Mucosa of stomach (tissue), 1 donor: ENCODE data around the gene ERC2.

Experiments used
- H3K27me3 ChIP-seq: one replicate; pipeline ENCODE4 v1.7.0; 2013; ENCODE audit warnings: mild to moderate bottlenecking, low read length; ENCODE audit not compliant: control insufficient read depth, insufficient read depth
- H3K36me3 ChIP-seq: one replicate; pipeline ENCODE4 v1.7.0; 2013; ENCODE audit warnings: low read length; ENCODE audit not compliant: control insufficient read depth, insufficient read depth
- H3K4me1 ChIP-seq: one replicate; pipeline ENCODE4 v1.7.0; 2013; ENCODE audit warnings: mild to moderate bottlenecking, low read length; ENCODE audit not compliant: control insufficient read depth, insufficient read depth
- H3K4me3 ChIP-seq: one replicate; pipeline ENCODE4 v1.7.0; 2013; ENCODE audit warnings: low read length
- H3K9ac ChIP-seq: one replicate; pipeline ENCODE4 v1.7.0; 2013; ENCODE audit warnings: mild to moderate bottlenecking, low read length, moderate library complexity
- H3K9me3 ChIP-seq: one replicate; pipeline ENCODE4 v1.7.0; 2013; ENCODE audit warnings: mild to moderate bottlenecking, low read length, moderate library complexity; ENCODE audit not compliant: control insufficient read depth
- donor health status: Pancreatic carcinoma.

The ERC2 gene

GRCh38 chr3:55649554-55649953, 818.7 kb downstream of the ERC2 start:
- Histone ChIP-seq H3K9me3 (no peaks in the 10 kb centered on the region), H3K36me3 (no peaks in the 10 kb centered on the region), H3K4me3 (no peak overlapping the region), H3K9ac (no peak overlapping the region), H3K27me3 (no peaks in the 10 kb centered on the region), H3K4me1 (no peaks in the 10 kb centered on the region)

- Histone ChIP-seq H3K9me3 (no peaks in the 10 kb centered on the region), H3K36me3 (no peaks in the 10 kb centered on the region), H3K9ac (no peak overlapping the region), H3K4me3 (no peak overlapping the region), H3K27me3 (no peaks in the 10 kb centered on the region), H3K4me1 (no peaks in the 10 kb centered on the region)
Observed at GRCh38 chr3:55648591-55649318, 819.5 kb downstream of the ERC2 start.

- H3K4me1 ChIP-seq = no peaks in the 10 kb centered on the region
- no peaks in the 10 kb centered on the region for H3K27me3 ChIP-seq
- no peak overlapping the region for H3K4me3 ChIP-seq
- H3K9me3 ChIP-seq = no peaks in the 10 kb centered on the region
- no peaks in the 10 kb centered on the region for H3K36me3 ChIP-seq
- H3K9ac ChIP-seq = no peak overlapping the region
Observed at GRCh38 chr3:55647670-55648069, 820.6 kb downstream of the ERC2 start.

- Histone ChIP-seq H3K36me3 (no peaks in the 10 kb centered on the region), H3K27me3 (no peaks in the 10 kb centered on the region), H3K4me1 (no peaks in the 10 kb centered on the region), H3K4me3 (no peak overlapping the region), H3K9ac (no peak overlapping the region), H3K9me3 (no peaks in the 10 kb centered on the region)
Observed at GRCh38 chr3:55647063-55647462, 821.2 kb downstream of the ERC2 start.

GRCh38 chr3:55646121-55646520, 822.1 kb downstream of the ERC2 start:
- H3K36me3 ChIP-seq = no peaks in the 10 kb centered on the region
- no peaks in the 10 kb centered on the region for H3K9me3 ChIP-seq
- no peak overlapping the region for H3K4me3 ChIP-seq
- no peaks in the 10 kb centered on the region for H3K27me3 ChIP-seq
- no peak overlapping the region for H3K9ac ChIP-seq
- H3K4me1 ChIP-seq = no peaks in the 10 kb centered on the region

GRCh38 chr3:55645422-55645821, 822.8 kb downstream of the ERC2 start:
- Histone ChIP-seq H3K4me1 (no peaks in the 10 kb centered on the region), H3K9me3 (no peaks in the 10 kb centered on the region), H3K27me3 (no peaks in the 10 kb centered on the region), H3K36me3 (no peaks in the 10 kb centered on the region), H3K9ac (no peak overlapping the region), H3K4me3 (no peak overlapping the region)

GRCh38 chr3:55643283-55643682, 825.0 kb downstream of the ERC2 start:
- Histone ChIP-seq H3K27me3 (no peaks in the 10 kb centered on the region), H3K9me3 (no peaks in the 10 kb centered on the region), H3K36me3 (no peaks in the 10 kb centered on the region), H3K4me3 (no peak overlapping the region), H3K9ac (no peak overlapping the region), H3K4me1 (peaks cover 15% of the 10 kb centered on the region)

- peaks cover 19% of the 10 kb centered on the region for H3K4me1 ChIP-seq
- H3K36me3 ChIP-seq = no peaks in the 10 kb centered on the region
- H3K9ac ChIP-seq = no peak overlapping the region
- no peaks in the 10 kb centered on the region for H3K27me3 ChIP-seq
- H3K4me3 ChIP-seq = no peak overlapping the region
- H3K9me3 ChIP-seq = no peaks in the 10 kb centered on the region
Observed at GRCh38 chr3:55641964-55642363, 826.3 kb downstream of the ERC2 start.

- Histone ChIP-seq H3K9me3 (no peaks in the 10 kb centered on the region), H3K27me3 (no peaks in the 10 kb centered on the region), H3K4me1 (peaks cover 25% of the 10 kb centered on the region), H3K4me3 (no peak overlapping the region), H3K9ac (no peak overlapping the region), H3K36me3 (no peaks in the 10 kb centered on the region)
Observed at GRCh38 chr3:55639896-55640765, 828.1 kb downstream of the ERC2 start.

GRCh38 chr3:55639143-55639542, 829.1 kb downstream of the ERC2 start:
- Histone ChIP-seq H3K9me3 (no peaks in the 10 kb centered on the region), H3K9ac (no peak overlapping the region), H3K36me3 (no peaks in the 10 kb centered on the region), H3K27me3 (no peaks in the 10 kb centered on the region), H3K4me1 (peaks cover 25% of the 10 kb centered on the region), H3K4me3 (no peak overlapping the region)

GRCh38 chr3:55637906-55638638, 830.2 kb downstream of the ERC2 start:
- Histone ChIP-seq H3K9me3 (no peaks in the 10 kb centered on the region), H3K36me3 (no peaks in the 10 kb centered on the region), H3K27me3 (no peaks in the 10 kb centered on the region), H3K9ac (no peak overlapping the region), H3K4me1 (peaks cover 25% of the 10 kb centered on the region), H3K4me3 (no peak overlapping the region)
